ENCODE measurements around the gene SPPL3. TPM values are rescaled to one million over a fixed set of nuclear protein-coding genes. Genes with fewer than 3 reads are reported as not detected.

SPPL3 gene
- total RNA-seq, 1 donor, result 10.9 TPM

- Histone ChIP-seq H2AFZ (ENCODE audit: low read length) (no peak overlapping the region), H3K27ac (ENCODE audit: low read depth, low read length) (no peak overlapping the region), H3K4me1 (ENCODE audit: insufficient read depth, low read length) (peaks cover 13% of the 10 kb centered on the region), H3K4me3 (ENCODE audit: insufficient read depth, low read length) (no peak overlapping the region), H3K79me2 (ENCODE audit: insufficient read depth, low read length) (peaks cover 14% of the 10 kb centered on the region), H3K27me3 (ENCODE audit: insufficient read depth, low read length) (no peaks in the 10 kb centered on the region), H4K20me1 (ENCODE audit: insufficient read depth, low read length) (peaks cover 13% of the 10 kb centered on the region), H3K9me3 (ENCODE audit: low read depth, low read length) (no peaks in the 10 kb centered on the region), H3K36me3 (ENCODE audit: insufficient read depth, low read length) (peaks cover 76% of the 10 kb centered on the region), H3K4me2 (ENCODE audit: insufficient read depth, low read length) (no peak overlapping the region)
- no peak for TF ChIP-seq CTCF (IDR thresholded peaks at IDR 0.05; ENCODE audit: extremely low read depth, low read depth, low read length)
- DNase-seq (ENCODE audit: insufficient read length, low spot score, missing footprints), result no peak
These were observed 184.5 kb downstream of the SPPL3 start for GRCh38 chr12:120719496-120720233.

GRCh38 chr12:120719072-120719471, 185.1 kb downstream of the SPPL3 start:
- Histone ChIP-seq H3K36me3 (ENCODE audit: insufficient read depth, low read length) (peaks cover 74% of the 10 kb centered on the region), H3K9me3 (ENCODE audit: low read depth, low read length) (no peaks in the 10 kb centered on the region), H3K4me3 (ENCODE audit: insufficient read depth, low read length) (no peak overlapping the region), H3K27ac (ENCODE audit: low read depth, low read length) (no peak overlapping the region), H3K27me3 (ENCODE audit: insufficient read depth, low read length) (no peaks in the 10 kb centered on the region), H3K79me2 (ENCODE audit: insufficient read depth, low read length) (peaks cover 15% of the 10 kb centered on the region), H3K4me2 (ENCODE audit: insufficient read depth, low read length) (no peak overlapping the region), H4K20me1 (ENCODE audit: insufficient read depth, low read length) (peaks cover 14% of the 10 kb centered on the region), H2AFZ (ENCODE audit: low read length) (no peak overlapping the region), H3K4me1 (ENCODE audit: insufficient read depth, low read length) (peaks cover 13% of the 10 kb centered on the region)
- DNase-seq (ENCODE audit: insufficient read length, low spot score, missing footprints), result no peak
- no peak for TF ChIP-seq CTCF (IDR thresholded peaks at IDR 0.05; ENCODE audit: extremely low read depth, low read depth, low read length)

GRCh38 chr12:120718055-120718454, 186.1 kb downstream of the SPPL3 start:
- no peak for DNase-seq (ENCODE audit: insufficient read length, low spot score, missing footprints)
- Histone ChIP-seq H3K4me1 (ENCODE audit: insufficient read depth, low read length) (peaks cover 13% of the 10 kb centered on the region), H3K79me2 (ENCODE audit: insufficient read depth, low read length) (peaks cover 15% of the 10 kb centered on the region), H4K20me1 (ENCODE audit: insufficient read depth, low read length) (peaks cover 16% of the 10 kb centered on the region), H3K4me3 (ENCODE audit: insufficient read depth, low read length) (no peak overlapping the region), H3K27ac (ENCODE audit: low read depth, low read length) (no peak overlapping the region), H3K27me3 (ENCODE audit: insufficient read depth, low read length) (no peaks in the 10 kb centered on the region), H2AFZ (ENCODE audit: low read length) (no peak overlapping the region), H3K36me3 (ENCODE audit: insufficient read depth, low read length) (peaks cover 69% of the 10 kb centered on the region), H3K9me3 (ENCODE audit: low read depth, low read length) (no peaks in the 10 kb centered on the region), H3K4me2 (ENCODE audit: insufficient read depth, low read length) (no peak overlapping the region)
- TF ChIP-seq CTCF (IDR thresholded peaks at IDR 0.05; ENCODE audit: extremely low read depth, low read depth, low read length), result no peak

GRCh38 chr12:120713861-120714482, 190.2 kb downstream of the SPPL3 start:
- Histone ChIP-seq H3K79me2 (ENCODE audit: insufficient read depth, low read length) (peaks cover 32% of the 10 kb centered on the region), H3K27ac (ENCODE audit: low read depth, low read length) (no peak overlapping the region), H3K9me3 (ENCODE audit: low read depth, low read length) (no peaks in the 10 kb centered on the region), H3K36me3 (ENCODE audit: insufficient read depth, low read length) (peaks cover 38% of the 10 kb centered on the region), H3K4me2 (ENCODE audit: insufficient read depth, low read length) (no peak overlapping the region), H3K4me3 (ENCODE audit: insufficient read depth, low read length) (no peak overlapping the region), H3K4me1 (ENCODE audit: insufficient read depth, low read length) (peaks cover 11% of the 10 kb centered on the region), H2AFZ (ENCODE audit: low read length) (no peak overlapping the region), H4K20me1 (ENCODE audit: insufficient read depth, low read length) (peaks cover 11% of the 10 kb centered on the region), H3K27me3 (ENCODE audit: insufficient read depth, low read length) (no peaks in the 10 kb centered on the region)
- peak; percentile 93 for DNase-seq (ENCODE audit: insufficient read length, low spot score, missing footprints)
- TF ChIP-seq CTCF (IDR thresholded peaks at IDR 0.05; ENCODE audit: extremely low read depth, low read depth, low read length), result peak; percentile 92

Data from osteoblast (primary cell).